ENCODE results near the gene MPZL3.

DNA sequence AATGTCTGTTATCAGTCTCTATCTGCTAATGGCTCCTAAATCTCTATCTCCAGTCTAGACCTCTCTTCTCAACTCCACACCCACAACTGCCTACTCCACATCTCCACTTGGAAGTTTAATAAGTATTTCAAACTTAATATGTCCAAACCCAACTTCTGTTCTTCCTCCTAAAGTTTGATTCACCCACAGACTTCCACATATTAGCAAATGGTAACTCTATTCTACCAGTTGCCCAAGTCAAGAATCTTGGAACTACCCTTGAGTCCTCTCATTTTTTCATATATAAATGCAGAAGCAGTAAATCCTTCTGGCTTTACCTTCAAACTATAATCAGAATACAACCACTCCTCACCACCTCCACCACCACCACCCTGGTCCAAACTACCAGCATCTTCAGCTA is 20.7 kb downstream of the MPZL3 start:
- TF ChIP-seq SIN3A (IDR thresholded peaks at IDR 0.05; ENCODE audit: low read depth): no peak
- TF ChIP-seq POLR2AphosphoS5 (IDR thresholded peaks at IDR 0.05; ENCODE audit: low read depth, low read length): no peak
- no peak for TF ChIP-seq CTCF (IDR thresholded peaks at IDR 0.05 in 2 of 3, conservative IDR thresholded peaks at IDR 0.05 in 1 of 3; ENCODE audit: borderline replicate concordance in 1 of 3, insufficient read depth in 1 of 3, low read depth in 2 of 3, low read length in 2 of 3)
- TF ChIP-seq POLR2A (IDR thresholded peaks at IDR 0.05; ENCODE audit: borderline replicate concordance, extremely low read depth, insufficient read depth, insufficient read length): no peak
- no peak for TF ChIP-seq YY1 (IDR thresholded peaks at IDR 0.05; ENCODE audit: extremely low read depth, insufficient replicate concordance, low read depth, low read length)
- no peak for TF ChIP-seq EZH2 (IDR thresholded peaks at IDR 0.05)
- TF ChIP-seq TCF7L2 (IDR thresholded peaks at IDR 0.05; ENCODE audit: borderline replicate concordance, extremely low read depth, insufficient read depth, insufficient read length): no peak
- no peak for TF ChIP-seq CBX3 (IDR thresholded peaks at IDR 0.05; ENCODE audit: low read depth)
- no peak for TF ChIP-seq CEBPB (IDR thresholded peaks at IDR 0.05; ENCODE audit: low read depth)
- no peak for TF ChIP-seq RAD21 (IDR thresholded peaks at IDR 0.05; ENCODE audit: low read depth)
- TF ChIP-seq EZH2phosphoT487 (IDR thresholded peaks at IDR 0.05; ENCODE audit: borderline replicate concordance): no peak
- TF ChIP-seq EGR1 (IDR thresholded peaks at IDR 0.05; ENCODE audit: low read depth): no peak
- TF ChIP-seq FOSL1 (IDR thresholded peaks at IDR 0.05; ENCODE audit: low read depth): no peak
- no peak for TF ChIP-seq ZFX (IDR thresholded peaks at IDR 0.05)
